Muscle layer of duodenum (tissue), 2 donors: ENCODE data around the gene AMPD3.

Source experiments
- H3K27ac ChIP-seq: one replicate; pipeline ENCODE4 v1.7.0; 2013; ENCODE audit warnings: mild to moderate bottlenecking, low read length
- H3K27me3 ChIP-seq: one replicate; pipeline ENCODE4 v1.7.0; 2013; ENCODE audit warnings: low read depth, mild to moderate bottlenecking, control low read depth, low read length
- H3K36me3 ChIP-seq, 2 donors: one replicate each; pipeline ENCODE4 v1.7.0; 2013; ENCODE audit warnings: low read length in 2 of 2, control low read depth in 1 of 2, mild to moderate bottlenecking in 1 of 2; ENCODE audit not compliant: insufficient read depth in 2 of 2, control insufficient read depth in 1 of 2
- H3K4me1 ChIP-seq, 2 donors: one replicate each; pipeline ENCODE4 v1.7.0; 2013; ENCODE audit warnings: low read length in 2 of 2, mild to moderate bottlenecking in 2 of 2, control low read depth in 1 of 2, moderate library complexity in 1 of 2; ENCODE audit not compliant: insufficient read depth in 2 of 2, control insufficient read depth in 1 of 2
- H3K4me3 ChIP-seq, 2 donors: one replicate each; pipeline ENCODE4 v1.7.0; 2013; ENCODE audit warnings: low read length in 2 of 2, low read depth in 1 of 2, mild to moderate bottlenecking in 1 of 2
- H3K9me3 ChIP-seq, 2 donors: one replicate each; pipeline ENCODE4 v1.7.0; 2013; ENCODE audit warnings: low read length in 2 of 2, control low read depth in 1 of 2, mild to moderate bottlenecking in 1 of 2; ENCODE audit not compliant: control insufficient read depth in 1 of 2
- donor health status: healthy.

Gene AMPD3

DNA sequence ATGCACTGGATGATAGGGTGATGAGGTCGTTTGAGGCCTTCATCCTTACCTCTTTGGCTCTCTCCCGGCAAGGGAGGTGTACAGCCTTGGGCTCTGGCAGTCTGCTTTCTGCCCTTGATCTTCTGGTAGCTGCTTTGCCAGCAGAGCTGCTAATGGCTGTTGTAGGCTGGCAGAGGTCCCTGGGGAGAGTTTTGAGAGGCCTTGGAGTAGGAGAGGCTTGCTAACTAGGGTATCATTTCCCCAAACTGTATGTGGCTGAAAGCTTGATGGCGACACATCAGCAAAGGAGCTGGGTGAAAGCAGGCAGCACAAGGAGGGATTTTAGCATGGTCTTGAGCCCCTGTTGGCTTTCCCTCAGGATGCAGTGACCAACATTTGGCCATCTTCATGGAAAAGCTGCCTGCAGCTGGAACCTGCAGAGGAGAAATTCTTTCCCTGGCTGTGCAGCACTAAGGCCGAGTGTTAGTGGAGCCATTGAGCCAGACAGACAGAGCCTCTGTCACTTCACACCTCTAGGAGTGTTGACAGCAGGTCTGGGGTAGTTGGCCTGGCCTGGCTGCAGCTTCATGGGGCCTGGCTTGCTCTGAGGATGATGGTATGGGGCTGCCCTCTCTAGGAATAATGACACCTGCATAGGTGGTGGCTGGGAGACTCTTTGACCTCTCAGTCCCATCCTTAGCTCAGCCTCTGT is 3.5 kb upstream of the AMPD3 start:
- H3K36me3 ChIP-seq, result no peaks in the 10 kb centered on the region
- peaks cover 9 to 19% of the 10 kb centered on the region in 2 donors for H3K4me1 ChIP-seq
- peak overlapping the region; percentile 52 to 63 for H3K4me3 ChIP-seq
- H3K9me3 ChIP-seq, result no peaks in the 10 kb centered on the region
- H3K27ac ChIP-seq, result no peak overlapping the region
- H3K27me3 ChIP-seq, result no peaks in the 10 kb centered on the region

DNA sequence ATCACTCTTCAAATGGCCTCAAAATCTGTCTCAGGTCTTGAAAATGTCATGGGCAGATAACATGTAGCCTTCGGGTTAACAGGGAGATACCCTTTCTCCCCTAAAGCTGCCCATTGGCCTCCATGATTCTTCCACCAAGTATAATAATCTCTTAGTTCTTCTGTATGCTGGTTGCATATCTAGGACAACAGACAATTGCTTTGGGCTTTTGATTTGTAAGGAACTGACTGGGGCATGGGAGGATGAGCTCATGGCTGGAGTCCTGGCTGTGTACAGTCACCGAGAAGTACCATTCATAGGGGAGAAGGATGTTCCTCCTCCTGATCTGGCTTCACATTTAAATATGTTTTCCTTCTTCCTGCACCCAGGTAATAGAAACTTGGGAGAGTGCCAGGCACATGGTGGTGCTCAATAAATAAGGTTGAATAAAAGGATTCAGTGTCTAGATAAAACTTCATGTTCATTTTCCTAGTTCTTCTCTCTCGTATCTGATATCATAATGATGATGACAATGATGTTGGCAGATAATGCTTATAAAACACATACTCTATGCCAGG is 2.8 kb upstream of the AMPD3 start:
- H3K27me3 ChIP-seq, result no peaks in the 10 kb centered on the region
- H3K9me3 ChIP-seq, result no peaks in the 10 kb centered on the region
- no peak overlapping the region for H3K4me3 ChIP-seq
- peaks cover 9 to 19% of the 10 kb centered on the region in 2 donors for H3K4me1 ChIP-seq
- no peak overlapping the region for H3K27ac ChIP-seq
- H3K36me3 ChIP-seq, result no peaks in the 10 kb centered on the region

DNA sequence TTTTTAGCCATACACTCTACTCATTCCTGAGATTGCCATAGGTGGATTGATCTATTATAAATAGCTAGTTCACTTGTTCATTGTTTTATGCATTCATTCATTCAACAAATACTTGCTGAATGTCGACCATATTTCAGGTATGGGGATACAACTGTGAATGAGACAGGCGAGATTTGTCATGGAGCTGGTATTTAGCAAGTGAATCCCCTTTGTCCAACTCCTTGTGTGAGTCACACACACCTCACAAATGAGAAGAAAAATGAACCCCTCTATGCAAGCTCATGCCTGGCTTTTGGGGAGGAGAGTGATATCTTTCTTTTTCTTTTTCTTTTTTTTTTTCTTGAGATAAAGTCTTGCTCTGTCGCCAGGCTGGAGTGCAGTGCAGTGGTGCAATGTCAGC is 1.8 kb upstream of the AMPD3 start:
- Histone ChIP-seq H3K4me1 (peaks cover 9 to 19% of the 10 kb centered on the region in 2 donors), H3K27me3 (no peaks in the 10 kb centered on the region), H3K27ac (no peak overlapping the region), H3K36me3 (no peaks in the 10 kb centered on the region), H3K9me3 (no peaks in the 10 kb centered on the region), H3K4me3 (no peak overlapping the region)

DNA sequence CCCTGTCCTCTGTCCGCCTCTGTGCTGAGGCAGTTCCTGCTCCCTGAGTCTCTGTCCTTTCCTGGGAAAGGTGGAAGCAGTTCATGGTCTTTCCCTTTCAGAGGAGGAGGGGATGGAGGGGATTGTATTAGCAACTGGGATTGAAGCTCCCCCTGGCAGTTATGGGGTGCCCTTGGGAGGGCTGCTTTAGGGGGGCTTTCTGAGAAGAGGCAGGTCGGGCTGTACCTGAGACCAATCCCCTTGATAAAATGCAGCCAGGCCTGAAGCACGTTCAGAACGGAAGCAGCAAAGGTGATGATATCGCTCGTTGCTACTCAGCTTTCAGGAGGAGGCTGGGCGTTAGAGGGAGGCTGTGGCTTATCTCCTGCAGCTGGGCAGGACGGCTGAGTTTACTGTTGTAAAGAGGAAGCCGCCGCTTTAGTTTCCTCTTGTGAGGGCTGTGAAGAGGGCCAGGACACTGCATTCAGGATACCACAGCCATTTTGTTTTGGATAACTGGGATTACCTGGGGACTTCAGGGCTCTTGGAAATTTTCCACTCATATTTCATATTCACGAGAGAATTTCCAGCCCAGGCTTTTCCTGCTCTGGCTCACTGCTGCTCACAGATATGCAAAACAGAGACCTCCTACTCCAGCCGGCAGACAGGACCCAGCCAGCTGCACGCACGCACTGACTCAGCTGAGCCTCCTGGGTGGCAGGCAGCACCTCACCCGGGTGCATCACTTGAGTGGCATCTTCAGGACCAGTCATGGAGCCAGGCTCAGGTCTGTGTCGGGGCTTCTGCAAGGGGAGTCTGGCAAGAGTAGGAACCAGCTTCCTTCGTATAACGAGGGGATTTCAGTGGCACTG is 798 bp downstream of the AMPD3 start:
- H3K4me1 ChIP-seq, result peaks cover 9 to 14% of the 10 kb centered on the region in 2 donors

DNA sequence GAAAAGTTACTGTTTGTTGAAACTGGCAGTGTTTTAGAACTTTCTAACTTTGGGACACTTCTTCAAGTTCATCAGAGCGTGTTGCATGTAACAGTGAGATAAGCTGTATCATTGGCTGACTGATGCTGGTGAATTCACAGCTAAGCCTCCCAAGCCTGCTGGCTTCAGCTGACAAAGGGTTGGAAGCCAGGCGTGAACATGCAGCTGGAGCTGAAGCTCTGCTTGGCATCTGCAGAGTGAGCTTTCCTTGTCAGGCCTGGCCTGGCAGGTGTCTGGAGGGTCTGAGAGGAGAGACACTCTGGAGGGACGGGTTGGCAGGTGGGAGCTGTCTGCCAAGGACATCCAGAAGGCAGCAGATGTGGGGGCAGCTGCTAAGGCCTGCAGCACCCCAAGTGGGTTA is 1.5 kb downstream of the AMPD3 start:
- Histone ChIP-seq H3K27me3 (no peaks in the 10 kb centered on the region), H3K9me3 (no peaks in the 10 kb centered on the region), H3K4me3 (peak overlapping the region; percentile 48 to 63), H3K4me1 (peaks cover 8 to 9% of the 10 kb centered on the region in 2 donors), H3K36me3 (no peaks in the 10 kb centered on the region), H3K27ac (peak overlapping the region; percentile 77)

More for the DNA sequence above, 798 bp downstream of the AMPD3 start:
- H3K36me3 ChIP-seq, result no peaks in the 10 kb centered on the region
- no peaks in the 10 kb centered on the region for H3K9me3 ChIP-seq
- no peaks in the 10 kb centered on the region for H3K27me3 ChIP-seq
- H3K4me3 ChIP-seq, result peak overlapping the region; percentile 48 to 63
- H3K27ac ChIP-seq, result peak overlapping the region; percentile 77

DNA sequence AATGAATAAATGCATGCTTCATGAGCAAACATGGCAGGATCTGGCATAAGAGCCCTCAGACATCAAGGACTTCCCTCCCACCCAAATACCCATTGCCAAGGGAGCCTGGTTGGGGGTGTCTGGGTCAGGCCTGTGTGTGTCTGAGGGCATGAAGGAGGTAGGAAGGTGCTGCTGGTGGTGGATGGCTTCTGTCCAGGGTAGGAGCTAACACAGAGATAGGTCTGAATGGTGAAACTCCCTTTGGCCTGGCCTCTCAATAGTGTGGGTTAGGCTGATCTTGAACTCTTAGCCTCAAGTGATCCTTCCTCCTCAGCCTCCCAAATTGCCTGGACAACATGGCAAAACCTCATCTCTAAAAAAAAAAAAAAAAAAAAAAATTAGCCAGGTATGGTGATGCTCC is 2.8 kb downstream of the AMPD3 start:
- Histone ChIP-seq H3K36me3 (peaks cover 0 to 6% of the 10 kb centered on the region in 2 donors), H3K4me3 (no peak overlapping the region), H3K4me1 (peaks cover 8 to 9% of the 10 kb centered on the region in 2 donors), H3K27ac (no peak overlapping the region), H3K27me3 (no peaks in the 10 kb centered on the region), H3K9me3 (no peaks in the 10 kb centered on the region)

DNA sequence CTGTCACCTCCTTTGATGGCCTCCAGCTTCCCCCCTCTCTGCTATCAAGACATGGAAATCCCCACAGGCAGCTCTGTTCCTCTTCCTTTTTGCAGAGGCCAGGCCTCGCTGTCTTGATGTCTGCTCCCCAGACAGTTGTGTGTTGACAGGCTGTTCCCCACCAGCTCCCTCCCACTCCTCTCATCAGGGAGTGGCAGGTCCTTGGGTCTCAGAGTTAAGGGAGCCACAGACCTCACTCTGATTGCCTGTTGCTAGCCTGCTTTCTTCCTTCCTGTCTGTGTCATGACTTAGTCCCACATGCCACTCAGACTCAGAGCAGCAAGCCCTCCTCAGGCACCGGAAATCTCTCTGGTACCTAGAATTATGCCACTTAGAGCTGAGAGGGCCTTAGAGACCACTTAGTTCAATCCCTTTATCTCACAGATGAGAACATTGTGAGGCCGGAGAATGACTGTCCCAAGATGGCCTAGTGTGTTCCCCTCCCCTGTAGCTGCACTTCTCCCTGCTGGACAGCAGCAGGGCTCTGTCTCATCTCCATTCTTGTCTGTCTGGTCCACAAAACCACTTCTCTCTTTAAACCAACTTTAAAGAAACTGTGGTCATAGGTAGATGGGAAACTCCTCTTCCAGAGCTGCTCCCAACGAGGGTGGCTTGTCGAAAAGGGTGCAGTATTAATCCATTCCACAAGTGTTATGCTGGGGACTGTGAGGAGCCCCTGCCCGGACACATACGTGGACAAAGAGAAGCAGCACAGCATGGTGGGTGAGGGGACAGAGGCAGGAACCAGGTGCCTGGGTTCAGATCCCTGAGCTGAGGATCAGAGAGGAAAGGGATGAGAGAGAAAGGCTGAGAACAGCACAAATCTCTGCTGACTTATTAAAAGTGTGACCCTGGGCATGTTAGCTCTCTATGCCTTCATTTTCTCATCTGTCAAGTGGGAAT is 4.2 kb downstream of the AMPD3 start:
- Histone ChIP-seq H3K27me3 (no peaks in the 10 kb centered on the region), H3K27ac (peak overlapping the region; percentile 48), H3K4me3 (no peak overlapping the region), H3K9me3 (no peaks in the 10 kb centered on the region), H3K4me1 (peaks cover 8 to 9% of the 10 kb centered on the region in 2 donors), H3K36me3 (peaks cover 0 to 12% of the 10 kb centered on the region in 2 donors)

DNA sequence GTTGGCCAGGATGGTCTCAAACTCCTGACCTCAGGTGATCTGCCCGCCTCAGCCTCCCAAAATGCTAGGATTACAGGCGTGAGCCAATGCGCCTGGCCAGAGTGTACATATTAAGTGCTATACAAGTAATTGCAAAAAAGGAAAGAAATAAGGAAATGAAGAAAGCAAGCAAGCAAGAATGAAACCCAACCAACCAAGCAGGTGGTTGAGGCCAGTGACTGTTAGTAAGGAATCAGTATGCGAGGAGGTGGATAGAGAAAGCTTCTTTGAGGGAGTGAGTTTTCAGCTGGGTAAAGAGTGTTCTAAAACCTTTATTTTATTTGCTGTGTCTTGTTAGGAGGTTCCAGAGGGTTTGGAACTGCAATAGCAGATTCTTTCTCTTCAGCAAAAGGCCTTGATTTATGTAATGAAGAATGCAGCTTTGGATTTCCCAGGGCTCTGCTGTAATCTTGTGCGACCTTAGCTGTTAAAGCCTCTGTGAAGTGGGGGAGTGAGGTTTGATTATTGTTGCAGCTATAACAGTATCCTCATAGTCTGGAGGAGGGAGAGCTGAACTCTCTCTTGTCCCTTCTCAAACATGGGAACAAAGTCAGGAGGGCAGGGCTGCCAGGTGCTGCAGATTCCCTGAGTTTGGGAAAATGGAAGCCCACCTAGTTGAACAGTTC is 5.7 kb downstream of the AMPD3 start:
- no peaks in the 10 kb centered on the region for H3K27me3 ChIP-seq
- no peaks in the 10 kb centered on the region for H3K9me3 ChIP-seq
- no peak overlapping the region for H3K27ac ChIP-seq
- H3K36me3 ChIP-seq, result peaks cover 0 to 12% of the 10 kb centered on the region in 2 donors
- peaks cover 4% of the 10 kb centered on the region in 2 donors for H3K4me1 ChIP-seq
- H3K4me3 ChIP-seq, result no peak overlapping the region

DNA sequence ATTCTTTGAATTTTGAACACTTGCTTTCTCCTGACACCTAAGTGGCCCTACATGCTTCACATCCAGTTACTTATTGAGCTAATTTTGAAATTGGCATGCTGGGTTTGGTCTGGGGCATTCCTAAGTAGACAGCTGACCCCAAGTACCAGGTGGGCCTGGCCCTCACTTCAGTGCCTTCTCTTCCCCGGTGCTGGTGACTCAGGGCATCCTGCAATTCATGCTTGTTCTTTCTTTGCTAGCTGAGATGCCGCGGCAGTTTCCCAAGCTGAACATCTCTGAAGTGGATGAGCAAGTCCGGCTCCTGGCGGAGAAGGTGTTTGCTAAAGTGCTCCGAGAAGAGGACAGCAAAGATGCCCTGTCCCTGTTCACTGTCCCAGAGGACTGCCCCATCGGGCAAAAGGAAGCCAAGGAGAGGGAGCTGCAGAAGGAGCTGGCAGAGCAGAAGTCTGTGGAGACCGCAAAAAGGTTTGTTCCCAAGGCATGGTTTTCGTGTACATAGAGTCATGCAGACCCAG is 6.3 kb downstream of the AMPD3 start:
- H3K9me3 ChIP-seq, result no peaks in the 10 kb centered on the region
- H3K27me3 ChIP-seq, result no peaks in the 10 kb centered on the region
- H3K4me3 ChIP-seq, result no peak overlapping the region
- H3K27ac ChIP-seq, result no peak overlapping the region
- peaks cover 0 to 12% of the 10 kb centered on the region in 2 donors for H3K36me3 ChIP-seq
- peaks cover 0 to 2% of the 10 kb centered on the region in 2 donors for H3K4me1 ChIP-seq

DNA sequence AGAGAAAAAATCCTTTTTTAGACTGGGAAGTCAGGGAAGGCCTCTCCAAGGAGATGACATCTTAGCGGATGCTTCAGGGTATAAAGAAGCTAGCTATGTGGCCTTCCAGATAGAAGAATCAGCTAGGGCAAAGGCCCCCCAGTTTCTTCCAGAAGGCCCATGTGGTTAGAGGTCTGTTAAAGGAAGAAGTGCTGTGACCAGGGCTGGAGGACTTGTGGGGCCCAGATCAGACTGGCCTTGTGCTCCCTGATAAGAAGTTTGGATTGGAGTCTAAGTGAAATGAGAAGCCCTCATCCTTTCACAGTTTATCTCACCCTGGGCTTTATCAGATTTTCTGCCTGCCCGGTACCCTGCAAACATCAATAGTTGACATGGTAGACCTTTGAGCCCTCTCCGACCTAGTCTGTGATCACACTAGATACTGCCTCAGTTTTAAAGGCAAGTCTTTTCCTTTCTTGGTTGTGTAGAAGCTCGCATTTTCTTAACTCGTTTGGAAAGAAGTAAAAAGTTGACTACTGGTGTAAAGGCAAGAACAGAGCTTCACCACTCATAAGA is 7.8 kb downstream of the AMPD3 start:
- Histone ChIP-seq H3K9me3 (no peaks in the 10 kb centered on the region), H3K36me3 (peaks cover 0 to 12% of the 10 kb centered on the region in 2 donors), H3K27me3 (no peaks in the 10 kb centered on the region), H3K27ac (no peak overlapping the region), H3K4me1 (no peaks in the 10 kb centered on the region), H3K4me3 (no peak overlapping the region)
